ENCODE data around the gene NDST3.
"Not testable (repeated sequence)": the region's sequence is repeated elsewhere in the genome, so short reads cannot be mapped to it uniquely, and the experiment has no call there.

NDST3 gene

GRCh38 chr4:118278473-118279274 is 244.4 kb downstream of the NDST3 start:
- DNase-seq = peak; percentile 81

GRCh38 chr4:118279328-118279727 is 245.0 kb downstream of the NDST3 start:
- no peak for DNase-seq

- no peak for DNase-seq
These were observed 245.7 kb downstream of the NDST3 start for GRCh38 chr4:118279920-118280432.

- peak; percentile 60 for DNase-seq
These were observed 246.4 kb downstream of the NDST3 start for GRCh38 chr4:118280501-118281218.

GRCh38 chr4:118281611-118282442 is 247.5 kb downstream of the NDST3 start:
- DNase-seq = peak; percentile 17

GRCh38 chr4:118282692-118283091 is 248.4 kb downstream of the NDST3 start:
- peak; percentile 70 for DNase-seq

GRCh38 chr4:118284169-118284568 is 249.9 kb downstream of the NDST3 start:
- no peak for DNase-seq

GRCh38 chr4:118285931-118286330 is 251.6 kb downstream of the NDST3 start:
- no peak for DNase-seq

GRCh38 chr4:118286685-118287084 is 252.4 kb downstream of the NDST3 start:
- DNase-seq = no peak

- peak; percentile 82 for DNase-seq
These were observed 253.6 kb downstream of the NDST3 start for GRCh38 chr4:118287711-118288451.

- DNase-seq = peak; percentile 80
These were observed 255.5 kb downstream of the NDST3 start for GRCh38 chr4:118289794-118290193.

GRCh38 chr4:118290951-118291350 is 256.7 kb downstream of the NDST3 start:
- DNase-seq = no peak

GRCh38 chr4:118296729-118297128 is 262.4 kb downstream of the NDST3 start:
- DNase-seq = no peak

- DNase-seq = not testable (repeated sequence)
These were observed 265.3 kb downstream of the NDST3 start for GRCh38 chr4:118299619-118300018.

- no peak for DNase-seq
These were observed 273.4 kb downstream of the NDST3 start for GRCh38 chr4:118307643-118308042.
